ENCODE data around the gene SCAI.
"Not testable (repeated sequence)": the region's sequence is repeated elsewhere in the genome, so short reads cannot be mapped to it uniquely, and the experiment has no call there.

SCAI gene
- long read RNA-seq, donor 1: 0 reads
- long read RNA-seq, donor 2: 0 reads
- long read RNA-seq, donor 3: 0 reads
- long read RNA-seq, donor 4: 0 reads
- long read RNA-seq, donor 5, partial matches to known transcripts: 6 of 6 reads
- long read RNA-seq, donor 5, other reads (novel, unspliced or antisense): 0 of 6 reads
- long read RNA-seq, donor 6: 0 reads
- long read RNA-seq, donor 7: 0 reads
- long read RNA-seq, donor 8, full-length matches to known transcripts: 1 of 6 reads
- long read RNA-seq, donor 8, partial matches to known transcripts: 5 of 6 reads
- long read RNA-seq, donor 8, other reads (novel, unspliced or antisense): 0 of 6 reads

GRCh38 chr9:125143377-125144090 lies at the start of gene SCAI:
SCAI (minus strand) TSS chr9:125143528; CDS start chr9:125143437, 91 bp downstream.
- DNase-seq: peak; percentile 85

- DNase-seq: no peak
These were observed 47.1 kb upstream of the SCAI start for GRCh38 chr9:125190361-125190801.

GRCh38 chr9:125189361-125190289 lies 46.3 kb upstream of the SCAI start, which contains the start of gene PPP6C:
PPP6C (minus strand) TSS chr9:125189803; CDS start chr9:125189718, 85 bp downstream.
- peak; percentile 91 for DNase-seq

GRCh38 chr9:125189011-125189360 lies 45.7 kb upstream of the SCAI start:
- no peak for DNase-seq

- no peak for DNase-seq
These were observed 40.2 kb upstream of the SCAI start for GRCh38 chr9:125183561-125183960.

- no peak for DNase-seq
These were observed 39.7 kb upstream of the SCAI start for GRCh38 chr9:125183054-125183453.

GRCh38 chr9:125181756-125182155 lies 38.4 kb upstream of the SCAI start:
- not testable (repeated sequence) for DNase-seq

GRCh38 chr9:125180876-125181275 lies 37.5 kb upstream of the SCAI start:
- no peak for DNase-seq

- DNase-seq: not testable (repeated sequence)
These were observed 36.4 kb upstream of the SCAI start for GRCh38 chr9:125179776-125180175.

- DNase-seq: no peak
These were observed 34.6 kb upstream of the SCAI start for GRCh38 chr9:125177888-125178287.

- no peak for DNase-seq
These were observed 33.3 kb upstream of the SCAI start for GRCh38 chr9:125176636-125177035.

- DNase-seq: no peak
These were observed 28.9 kb upstream of the SCAI start for GRCh38 chr9:125172031-125172755.

GRCh38 chr9:125169895-125170294 lies 26.6 kb upstream of the SCAI start:
- no peak for DNase-seq

GRCh38 chr9:125166762-125167161 lies 23.4 kb upstream of the SCAI start:
- DNase-seq: no peak

- DNase-seq: not testable (repeated sequence)
These were observed 19.6 kb upstream of the SCAI start for GRCh38 chr9:125162891-125163290.

- DNase-seq: no peak
These were observed 18.1 kb upstream of the SCAI start for GRCh38 chr9:125161284-125161918.

GRCh38 chr9:125160750-125161149 lies 17.4 kb upstream of the SCAI start:
- no peak for DNase-seq

GRCh38 chr9:125156551-125156950 lies 13.2 kb upstream of the SCAI start:
- DNase-seq: no peak

GRCh38 chr9:125153712-125154367 lies 10.5 kb upstream of the SCAI start:
- no peak for DNase-seq

GRCh38 chr9:125151730-125152129 lies 8.4 kb upstream of the SCAI start:
- DNase-seq: no peak
